Fibroblast of skin of scalp (primary cell): ENCODE data around the gene CAMTA1.
"Not testable (repeated sequence)": the region's sequence is repeated elsewhere in the genome, so short reads cannot be mapped to it uniquely, and the experiment has no call there.

Experiments used
- DNase-seq: peaks from one replicate; pipeline ENCODE4 v3.0.0-alpha.2; 2013

The CAMTA1 gene

DNA sequence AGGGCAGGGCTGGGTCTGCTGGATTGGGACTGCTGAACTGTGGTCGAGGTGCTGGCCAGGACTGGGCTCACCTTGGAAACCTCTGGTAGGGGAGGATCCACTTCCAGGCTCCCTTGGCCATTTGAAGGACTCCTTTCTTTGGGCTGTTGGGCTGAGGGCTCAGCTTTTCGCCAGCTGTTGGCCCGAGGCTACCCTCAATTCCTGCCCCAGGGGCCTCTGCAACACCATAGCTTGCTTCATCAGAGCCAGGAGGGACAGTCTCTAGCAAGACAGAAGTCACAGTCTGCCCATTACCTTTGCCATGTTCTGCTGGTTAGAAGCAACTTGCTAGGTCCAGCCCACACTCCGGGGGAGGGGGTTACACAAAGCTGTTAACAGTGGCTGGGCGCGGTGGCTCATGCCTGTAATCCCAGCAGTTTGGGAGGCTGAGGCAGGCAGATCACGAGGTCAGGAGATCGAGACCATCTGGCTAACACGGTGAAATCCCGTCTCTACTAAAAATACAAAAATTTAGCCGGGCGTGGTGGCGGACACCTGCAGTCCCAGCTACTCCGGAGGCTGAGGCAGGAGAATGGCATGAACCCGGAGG, 25.0 kb downstream of the CAMTA1 start:
- DNase-seq: not testable (repeated sequence)

GRCh38 chr1:6811583-6811982, 26.3 kb downstream of the CAMTA1 start:
- no peak for DNase-seq

DNA sequence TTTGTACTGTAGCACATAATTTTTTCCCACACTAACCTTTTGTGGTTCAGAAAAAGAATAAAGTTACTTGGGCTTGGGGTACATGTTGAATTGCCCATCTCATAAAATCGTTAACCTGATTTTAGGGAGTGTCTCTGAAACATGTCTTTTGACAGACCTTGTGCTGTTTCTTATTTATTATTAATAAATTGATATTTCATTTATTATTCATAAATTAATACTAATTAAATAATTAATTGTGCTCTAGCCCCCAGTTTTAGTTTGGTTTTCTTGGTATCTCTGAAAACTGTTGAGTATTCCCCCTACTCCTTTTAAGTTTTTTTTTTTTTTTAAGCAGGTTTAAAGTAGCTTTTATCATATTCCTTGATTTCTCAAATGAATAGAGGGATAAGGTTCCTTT, 27.9 kb downstream of the CAMTA1 start:
- no peak for DNase-seq

DNA sequence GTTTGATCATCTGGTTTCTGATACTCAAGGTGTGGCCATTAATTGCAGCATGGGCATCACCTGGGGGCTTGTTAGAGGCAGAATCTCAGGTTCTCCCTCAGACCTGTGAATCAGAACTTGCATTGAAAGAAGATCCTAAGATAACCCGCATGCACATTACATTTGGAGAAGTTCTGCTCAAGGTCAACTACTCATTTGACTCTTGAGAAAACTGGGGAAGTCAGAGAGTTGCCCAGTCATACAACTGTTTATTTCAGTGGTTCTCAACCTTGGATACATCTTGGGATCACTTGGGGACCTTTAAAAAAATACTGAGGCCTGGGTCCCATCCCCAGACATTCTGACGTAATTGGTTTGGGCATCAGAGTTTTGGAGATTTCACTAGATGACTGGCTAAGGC, 30.5 kb downstream of the CAMTA1 start:
- no peak for DNase-seq

DNA sequence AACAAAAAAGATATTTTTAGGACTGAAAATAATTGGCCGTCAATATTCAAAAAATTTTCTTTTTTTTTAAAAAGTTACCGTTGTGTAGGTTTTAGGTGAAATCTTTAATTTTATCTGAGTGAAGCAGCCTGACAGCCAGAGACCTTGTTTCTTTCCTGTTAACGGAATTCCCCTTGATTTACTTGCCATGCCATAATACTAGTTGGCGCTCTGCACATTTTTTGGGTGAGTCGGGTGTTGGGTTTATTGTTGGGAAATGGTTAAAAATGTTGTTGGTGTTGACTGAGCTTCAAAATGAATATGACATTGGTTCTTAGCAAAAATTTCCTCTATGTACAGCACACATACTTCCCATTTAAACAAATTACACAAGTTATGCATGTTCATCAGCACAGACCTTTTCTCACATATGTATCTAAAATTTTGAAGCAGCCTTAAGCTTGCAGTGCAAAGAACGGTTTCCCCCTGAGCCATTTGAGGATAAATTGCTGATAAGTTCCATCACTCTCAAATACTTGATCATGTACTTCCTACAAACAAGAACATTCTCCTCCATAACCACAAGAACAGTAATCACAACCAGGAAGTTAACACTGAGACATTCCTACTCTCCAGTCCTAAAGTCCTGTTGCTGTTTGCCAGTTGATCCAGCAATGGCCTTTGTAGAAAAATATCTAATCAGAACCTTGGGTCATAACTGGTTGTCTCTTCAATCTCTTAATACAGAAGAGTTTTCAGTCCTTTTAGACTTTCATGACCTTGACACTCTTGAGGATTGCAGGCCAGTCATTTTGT, 34.2 kb downstream of the CAMTA1 start:
- peak; percentile 28 for DNase-seq

GRCh38 chr1:6820899-6821298, 35.6 kb downstream of the CAMTA1 start:
- DNase-seq: no peak

DNA sequence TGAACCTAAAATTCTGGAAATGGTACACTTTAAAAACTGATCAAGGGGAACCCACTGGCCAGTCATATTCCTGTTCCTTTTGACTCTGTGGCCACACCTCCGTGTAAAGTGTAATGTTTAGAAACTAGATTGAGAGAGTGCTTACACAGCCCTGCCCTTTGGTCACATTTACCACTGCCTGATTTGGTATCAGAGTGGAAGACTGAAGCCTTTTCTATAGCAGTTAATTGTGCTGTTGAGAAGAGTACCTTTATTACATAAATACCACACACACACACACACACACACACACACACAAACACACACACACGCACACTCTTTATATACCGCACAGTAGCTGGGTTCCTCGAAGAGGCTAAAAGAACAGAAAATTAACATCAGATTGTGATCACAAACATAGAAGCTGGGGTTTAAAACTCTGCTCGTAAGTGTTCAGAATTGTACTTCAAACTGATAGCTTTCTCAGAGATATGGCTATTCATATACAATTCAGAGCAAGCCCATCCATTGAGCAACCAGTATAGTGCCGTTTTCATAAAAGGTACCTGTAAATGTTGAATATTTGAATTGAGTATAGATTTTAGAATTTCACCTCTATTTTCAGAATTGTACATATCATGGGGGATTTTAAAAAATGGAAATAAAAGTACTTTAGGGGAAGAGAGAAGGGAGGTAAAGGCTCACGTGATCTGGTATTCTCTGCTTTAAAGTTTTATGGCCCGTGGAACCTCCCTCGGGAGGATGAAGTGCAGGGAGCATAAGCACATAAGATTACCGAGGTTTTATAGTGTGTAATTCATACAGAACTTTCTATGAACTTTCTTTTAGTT, 37.5 kb downstream of the CAMTA1 start:
- no peak for DNase-seq

- DNase-seq: no peak
Observed at GRCh38 chr1:6823793-6824192, 38.5 kb downstream of the CAMTA1 start.

DNA sequence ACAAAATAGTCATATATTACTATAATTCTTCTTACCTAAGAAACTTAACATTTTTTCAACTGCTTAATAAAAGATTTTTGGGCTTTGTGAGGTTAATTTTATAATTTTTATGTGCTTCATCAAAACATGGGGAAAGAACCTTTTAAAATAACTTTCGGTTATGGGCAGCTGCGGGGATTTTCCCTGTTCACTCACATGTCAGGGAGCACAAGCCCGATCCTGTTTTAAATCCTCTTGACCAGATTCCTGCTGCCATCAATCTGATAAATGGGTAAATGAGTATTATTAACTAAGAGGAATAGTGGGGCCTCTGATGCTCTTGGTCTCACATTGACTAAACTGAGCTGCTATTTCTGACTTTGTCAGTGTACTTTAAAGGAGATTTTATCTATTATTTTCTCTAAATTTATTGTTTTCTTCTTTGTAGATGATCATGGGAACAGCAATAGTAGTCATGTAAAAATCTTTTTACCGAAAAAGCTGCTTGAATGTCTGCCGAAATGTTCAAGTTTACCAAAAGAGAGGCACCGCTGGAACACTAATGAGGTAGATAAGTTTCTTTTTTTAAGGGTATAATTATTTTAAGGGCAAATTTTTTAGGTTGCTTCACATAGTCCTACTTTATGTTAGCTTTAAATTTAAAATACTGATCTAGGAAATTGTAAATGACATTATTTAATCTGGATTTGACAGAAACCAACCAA, 39.6 kb downstream of the CAMTA1 start:
- DNase-seq: no peak

DNA sequence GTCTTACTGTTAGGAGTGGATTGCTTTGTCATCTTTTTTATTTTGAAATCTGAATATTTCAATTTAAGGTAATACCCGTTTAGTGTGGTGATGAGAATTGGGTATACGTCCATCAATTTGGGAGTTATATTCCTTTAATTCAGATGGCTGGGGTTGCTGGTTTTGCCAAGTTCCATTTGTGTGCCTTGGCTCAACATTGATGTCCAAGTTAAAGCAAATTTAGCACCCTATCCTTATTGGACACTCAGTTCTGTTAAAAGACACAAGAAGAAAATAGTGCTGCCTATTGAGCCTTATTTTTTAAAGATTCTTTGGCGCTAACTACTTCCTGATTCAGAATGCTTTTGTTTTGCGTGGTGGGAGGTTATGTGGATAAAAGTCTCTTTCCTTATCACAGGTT, 40.6 kb downstream of the CAMTA1 start:
- no peak for DNase-seq

- DNase-seq: no peak
Observed at GRCh38 chr1:6827079-6827478, 41.8 kb downstream of the CAMTA1 start.

DNA sequence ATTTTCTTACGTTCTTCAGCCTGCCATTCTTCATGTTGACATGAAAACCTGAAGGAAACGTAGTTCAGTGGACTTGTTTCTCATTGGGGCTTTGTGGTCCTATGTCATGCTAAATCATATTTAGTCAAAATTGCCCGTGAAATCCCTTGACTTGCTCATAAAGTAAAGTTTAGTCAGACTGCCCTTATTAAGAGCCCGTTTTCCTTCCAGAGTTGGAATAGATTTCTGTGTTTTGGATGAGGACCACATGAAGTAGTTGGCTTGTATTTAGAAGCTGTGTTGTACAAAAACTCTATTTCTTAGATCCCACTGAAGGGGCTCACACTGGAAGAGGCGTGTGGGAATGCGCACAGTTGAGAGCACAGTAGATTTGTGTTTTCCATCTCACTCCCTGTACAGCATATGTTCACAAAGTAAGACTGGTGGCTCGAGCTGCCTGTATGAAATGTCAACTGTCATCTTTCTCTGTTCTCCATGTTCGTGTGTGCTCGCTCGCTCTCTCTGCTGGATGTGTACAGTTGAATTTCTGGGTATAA, 42.4 kb downstream of the CAMTA1 start:
- no peak for DNase-seq

DNA sequence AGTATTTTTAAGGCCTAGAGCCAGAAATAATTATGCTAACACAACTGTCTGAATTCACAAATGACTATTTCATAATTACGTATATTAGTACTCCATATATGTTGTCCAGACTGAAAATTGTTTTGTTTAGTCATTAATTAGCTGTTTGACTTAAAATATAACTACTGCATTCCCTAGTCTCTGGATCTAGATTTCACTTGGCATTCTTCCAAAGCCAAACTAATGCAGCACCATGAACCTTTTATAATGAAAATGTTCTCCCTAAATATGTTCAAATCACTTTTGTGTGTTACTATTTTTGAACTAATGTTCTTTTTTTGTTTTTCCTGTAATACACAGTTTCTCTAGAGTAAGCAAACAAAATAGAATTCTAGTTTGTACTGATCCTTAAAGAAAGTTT, 46.1 kb downstream of the CAMTA1 start:
- peak; percentile 7 for DNase-seq

GRCh38 chr1:6832006-6832405, 46.8 kb downstream of the CAMTA1 start:
- not testable (repeated sequence) for DNase-seq

- no peak for DNase-seq
Observed at GRCh38 chr1:6832531-6833188, 47.4 kb downstream of the CAMTA1 start.

GRCh38 chr1:6833804-6834203, 48.5 kb downstream of the CAMTA1 start:
- DNase-seq: no peak

- DNase-seq: no peak
Observed at GRCh38 chr1:6834366-6834765, 49.1 kb downstream of the CAMTA1 start.

DNA sequence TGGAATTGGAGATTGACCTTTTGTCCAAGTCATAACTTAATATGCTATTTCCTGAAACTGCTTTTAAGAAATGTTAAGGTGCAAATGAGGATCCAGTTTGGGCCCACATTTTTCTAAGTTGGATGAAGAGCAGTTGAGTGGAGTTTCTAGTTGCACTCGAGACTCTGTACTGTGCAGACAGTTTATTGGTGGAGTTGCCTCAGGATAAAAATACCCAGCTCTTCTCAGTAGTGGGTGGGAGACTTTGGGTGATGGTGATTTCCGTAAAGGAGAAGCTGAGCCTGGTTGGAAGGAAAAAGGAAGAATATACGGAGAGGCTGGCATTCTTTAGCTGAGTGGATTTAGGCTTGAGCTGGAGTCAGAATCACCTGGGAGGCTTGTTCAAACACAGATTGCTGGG, 49.9 kb downstream of the CAMTA1 start:
- no peak for DNase-seq

DNA sequence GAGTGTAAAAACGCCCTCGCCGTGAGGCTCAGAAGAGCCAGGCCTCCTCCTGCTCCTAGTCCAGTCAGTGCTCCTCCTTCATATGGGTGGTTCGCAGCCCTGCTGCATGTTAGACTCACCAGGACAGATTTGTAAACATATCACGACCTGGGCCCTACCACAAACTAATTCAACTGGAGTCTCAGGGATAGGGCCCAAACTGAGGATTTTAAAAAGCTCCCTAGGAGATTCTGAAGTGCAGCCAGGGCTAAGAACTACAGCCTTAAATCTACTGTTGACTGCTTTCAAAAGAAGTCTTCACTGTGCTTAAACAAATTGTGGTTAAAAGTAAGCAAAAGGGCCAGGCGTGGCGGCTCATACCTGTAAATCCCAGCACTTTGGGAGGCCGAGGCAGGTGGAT, 57.0 kb downstream of the CAMTA1 start:
- DNase-seq: no peak

DNA sequence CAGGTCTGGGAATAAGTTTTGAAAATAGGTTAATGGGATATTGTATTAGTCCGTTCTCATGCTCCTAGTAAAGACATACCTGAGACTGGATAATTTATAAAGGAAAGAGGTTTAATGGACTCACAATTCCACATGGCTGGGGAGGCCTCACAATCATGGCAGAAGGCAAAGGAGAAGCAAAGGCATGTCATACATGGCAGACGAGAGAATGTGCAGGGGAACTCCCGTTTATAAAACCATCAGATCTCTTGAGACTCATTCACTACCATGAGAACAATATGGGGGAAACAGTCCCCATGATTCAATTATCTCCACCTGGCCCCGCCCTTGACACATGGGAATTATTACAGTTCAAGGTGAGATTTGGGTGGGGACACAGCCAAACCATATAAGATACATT, 60.5 kb downstream of the CAMTA1 start:
- DNase-seq: not testable (repeated sequence)

- no peak for DNase-seq
Observed at GRCh38 chr1:6848816-6849215, 63.6 kb downstream of the CAMTA1 start.

GRCh38 chr1:6850537-6850936, 65.3 kb downstream of the CAMTA1 start:
- DNase-seq: no peak
